GM19025 (cell line): ENCODE data around the gene PTPRCAP.
"Not testable (repeated sequence)": the region's sequence is repeated elsewhere in the genome, so short reads cannot be mapped to it uniquely, and the experiment has no call there.

Experiments
- ATAC-seq: cut with Tn5 transposase; IDR thresholded peaks from one replicate; pipeline ENCODE4 v1.9.1; 2021; ENCODE audit warnings: mild to moderate bottlenecking, low read depth, moderate library complexity; ENCODE audit not compliant: unreplicated experiment

Gene PTPRCAP

GRCh38 chr11:67412495-67413179 lies 24.8 kb downstream of the PTPRCAP start:
- no peak for ATAC-seq

- no peak for ATAC-seq
These were observed 25.7 kb downstream of the PTPRCAP start for GRCh38 chr11:67411785-67412152.

DNA sequence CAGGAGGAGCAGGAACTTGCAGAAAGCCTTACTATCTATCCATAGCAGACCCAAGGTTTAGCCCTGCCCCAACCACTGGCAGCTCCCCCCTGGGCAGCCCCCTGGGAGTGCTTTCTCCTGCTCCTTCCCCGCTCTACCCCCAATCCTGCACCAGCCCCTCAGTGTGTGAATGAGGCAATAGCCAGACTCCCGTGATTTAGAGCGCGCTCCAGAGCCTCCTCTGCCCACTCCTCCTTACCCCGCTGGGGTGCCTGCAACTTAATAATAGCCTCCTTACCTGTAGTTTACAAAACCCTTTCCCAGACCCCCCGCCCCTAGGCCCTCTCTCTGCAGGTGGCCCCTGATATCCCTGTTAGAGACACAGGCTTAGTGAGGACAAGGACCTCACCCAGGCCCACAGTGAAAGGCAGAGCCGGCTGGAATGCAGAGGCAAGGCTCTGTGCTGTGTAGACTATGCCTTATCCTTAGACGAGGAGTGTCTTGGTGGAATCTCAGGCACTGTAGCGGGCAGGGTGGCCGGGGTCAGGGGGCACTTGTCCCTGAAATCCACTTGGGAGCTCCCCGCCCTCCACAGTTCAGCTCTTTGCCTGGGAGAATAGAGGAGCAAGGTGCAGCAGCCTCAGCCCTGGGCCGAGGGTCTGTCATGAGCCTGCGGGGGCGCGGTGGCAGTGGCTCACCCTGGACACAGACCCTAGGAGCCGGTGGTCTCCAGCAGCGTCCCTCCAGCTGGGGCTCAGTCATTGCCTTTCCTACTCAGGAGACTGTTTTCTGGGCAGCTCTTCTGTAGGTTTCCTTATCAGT lies 26.3 kb downstream of the PTPRCAP start:
- no peak for ATAC-seq

- no peak for ATAC-seq
These were observed 27.1 kb downstream of the PTPRCAP start for GRCh38 chr11:67410369-67410831.

DNA sequence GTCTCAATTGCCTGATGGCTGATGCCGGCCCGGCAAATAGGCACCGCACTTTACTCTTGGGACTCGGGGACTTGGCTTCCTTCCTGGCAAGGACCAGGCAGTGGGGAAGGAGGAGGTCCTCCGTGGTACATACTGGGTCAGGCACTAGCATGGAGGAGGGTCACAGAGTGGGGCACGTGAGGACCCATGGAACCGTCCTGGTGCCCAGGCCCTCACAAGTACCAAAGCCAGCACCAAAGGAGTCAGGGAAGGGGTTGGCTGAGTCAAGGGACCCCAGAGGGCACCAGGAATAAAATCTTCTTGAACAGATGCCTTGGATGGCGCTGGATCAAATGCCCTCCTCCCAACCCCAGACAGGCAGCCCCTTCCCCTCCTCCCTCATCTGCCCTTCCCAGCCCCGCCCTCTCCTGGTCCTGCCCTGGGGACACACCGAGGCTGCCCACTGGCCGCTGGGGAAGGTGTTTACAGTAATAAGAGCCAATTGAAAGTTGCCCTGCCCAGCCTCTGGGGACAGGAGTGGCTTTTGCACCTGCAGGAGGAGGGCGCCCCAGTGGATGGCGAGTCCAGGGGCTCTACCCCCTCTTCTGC lies 27.6 kb downstream of the PTPRCAP start:
- ATAC-seq: no peak

DNA sequence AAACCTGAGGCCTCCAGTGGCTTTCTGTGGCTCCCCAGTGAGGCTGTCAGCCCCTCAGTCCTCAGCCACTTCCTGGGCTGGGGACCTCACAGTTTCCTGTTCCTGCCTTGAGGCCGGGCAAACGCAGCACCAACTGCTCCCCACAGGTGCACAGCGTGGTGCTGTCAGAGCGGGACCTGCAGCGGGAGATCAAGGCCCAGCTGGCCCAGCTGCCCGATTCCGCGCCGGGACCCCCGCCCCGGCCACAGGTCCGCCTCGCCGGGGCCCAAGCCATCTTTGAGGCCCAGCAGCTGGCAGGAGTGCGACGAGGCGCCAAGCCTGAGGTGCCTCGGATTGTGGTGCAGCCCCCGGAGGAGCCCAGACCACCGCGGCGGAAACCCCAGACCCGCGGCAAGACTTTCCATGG lies 28.2 kb downstream of the PTPRCAP start:
- no peak for ATAC-seq

DNA sequence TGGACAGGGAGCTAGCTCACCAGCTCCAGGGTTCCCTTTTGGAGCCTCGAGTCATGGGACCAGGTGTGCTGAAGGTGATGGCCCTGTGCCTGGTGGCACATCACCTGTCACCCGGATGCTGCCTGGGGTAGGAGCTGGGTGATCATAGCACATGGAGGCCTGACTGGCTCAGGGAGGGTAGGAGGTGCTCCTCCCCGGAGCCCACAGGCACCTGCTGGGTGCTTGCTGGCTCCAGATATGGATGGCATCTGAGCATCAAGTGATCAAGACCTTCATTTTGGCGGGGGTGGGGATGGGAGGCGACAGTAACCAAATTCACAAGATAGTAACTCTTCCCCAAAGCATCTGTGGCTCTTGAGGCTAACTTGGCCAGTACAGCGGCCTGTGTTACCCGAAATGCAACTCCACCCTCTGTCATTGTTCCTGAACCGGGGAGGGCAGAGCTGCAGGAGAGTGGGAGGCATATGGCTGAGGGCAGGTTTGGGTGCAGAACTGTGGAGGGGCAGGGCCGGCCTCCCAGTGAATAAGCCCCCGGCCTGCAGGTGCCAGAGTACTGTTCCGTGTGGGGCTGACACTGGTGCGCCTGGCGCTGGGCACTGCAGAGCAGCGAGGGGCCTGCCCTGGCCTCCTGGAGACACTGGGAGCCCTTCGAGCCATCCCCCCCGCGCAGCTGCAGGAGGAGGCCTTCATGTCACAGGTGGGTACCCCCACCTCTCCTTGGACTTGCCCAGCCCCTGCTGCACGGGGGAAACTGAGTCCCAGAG lies 28.9 kb downstream of the PTPRCAP start:
- no peak for ATAC-seq

GRCh38 chr11:67407688-67408163 lies 29.8 kb downstream of the PTPRCAP start:
- ATAC-seq: no peak

DNA sequence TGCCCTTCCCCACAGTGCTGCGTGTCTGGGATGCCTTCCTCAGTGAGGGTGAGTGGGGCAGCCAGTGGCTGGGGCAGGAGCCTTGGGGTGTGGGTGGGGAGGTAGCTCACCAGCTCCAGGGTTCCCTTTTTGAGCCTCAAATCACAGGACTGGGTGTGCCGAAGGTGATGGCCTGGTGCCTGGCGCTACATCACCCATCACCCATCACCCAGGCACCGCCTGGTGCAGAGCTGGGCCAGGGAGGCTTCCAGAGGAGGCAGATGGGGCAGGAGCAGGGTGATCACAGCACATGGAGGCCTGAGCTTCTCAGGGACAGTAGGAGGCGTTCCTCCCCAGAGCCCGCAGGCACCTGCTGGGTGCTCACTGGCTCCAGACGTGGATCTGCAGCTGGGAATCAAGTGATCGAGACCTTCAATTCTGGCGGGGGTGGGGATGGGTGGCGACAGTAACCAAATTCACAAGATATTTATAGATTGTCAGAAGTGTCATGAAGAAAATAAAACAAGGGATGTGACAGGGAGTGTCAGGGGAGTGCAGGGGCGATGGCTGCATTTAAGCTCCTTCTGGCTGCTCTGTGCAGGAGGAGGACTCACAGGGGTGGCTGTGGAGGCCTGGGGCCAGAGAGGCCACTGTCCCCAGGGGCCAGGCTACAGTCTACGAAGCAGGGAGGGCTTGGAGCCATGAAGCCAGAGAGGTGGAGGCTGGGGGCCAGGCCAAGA lies 30.4 kb downstream of the PTPRCAP start:
- ATAC-seq: no peak

DNA sequence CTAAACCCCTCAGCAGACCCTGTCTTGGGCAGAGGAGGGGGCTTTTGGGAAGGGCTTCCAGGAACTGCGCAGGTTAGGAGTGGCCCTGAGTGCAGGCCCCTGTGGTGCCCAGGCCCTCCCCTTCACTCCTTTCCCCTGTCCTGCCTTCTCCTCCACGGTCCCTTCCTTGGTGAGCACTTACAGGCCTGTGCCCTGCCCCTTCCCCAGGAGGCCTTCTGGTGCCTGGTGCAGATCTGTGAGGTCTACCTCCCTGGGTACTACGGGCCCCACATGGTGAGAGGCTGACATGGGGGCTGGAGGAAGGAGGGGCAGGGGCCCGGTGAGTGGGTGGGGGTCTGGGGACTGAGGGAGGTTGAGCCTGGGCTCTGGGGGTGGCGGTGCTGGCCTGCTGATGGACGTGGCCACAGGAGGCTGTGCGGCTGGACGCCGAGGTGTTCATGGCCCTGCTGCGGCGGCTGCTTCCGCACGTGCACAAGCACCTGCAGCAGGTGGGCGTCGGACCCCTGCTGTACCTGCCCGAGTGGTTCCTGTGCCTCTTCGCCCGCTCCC lies 31.0 kb downstream of the PTPRCAP start:
- no peak for ATAC-seq

DNA sequence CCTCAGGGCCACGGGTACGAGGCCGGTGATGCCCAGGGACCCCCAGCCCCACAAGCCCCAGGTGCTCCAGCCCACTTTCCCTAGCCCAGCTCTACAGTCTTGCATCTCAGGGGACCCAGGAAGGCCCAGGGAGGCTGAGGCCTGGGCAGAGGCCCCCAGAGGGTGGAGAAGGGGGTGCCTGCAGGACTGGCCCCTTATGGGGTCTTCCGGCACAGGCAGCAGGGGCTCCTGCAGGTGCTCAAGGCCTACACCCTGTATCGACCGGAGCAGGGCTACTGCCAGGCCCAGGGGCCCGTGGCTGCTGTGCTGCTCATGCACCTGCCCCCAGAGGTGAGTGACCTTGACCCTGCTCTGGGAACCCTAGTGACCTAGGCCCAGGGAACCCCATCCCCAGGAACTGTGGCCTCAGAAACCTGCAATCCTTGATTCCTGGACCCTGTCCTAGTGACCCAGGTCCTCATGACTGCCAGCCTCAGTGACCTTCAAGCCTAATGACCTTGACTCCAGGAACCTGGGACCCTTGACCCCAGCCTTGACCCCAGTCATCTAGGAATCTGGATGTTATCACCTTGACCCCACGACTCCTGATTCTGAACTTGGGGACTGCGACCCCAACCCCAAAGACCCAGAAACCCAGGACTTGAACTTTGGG lies 31.7 kb downstream of the PTPRCAP start:
- ATAC-seq: no peak

- ATAC-seq: no peak
These were observed 32.3 kb downstream of the PTPRCAP start for GRCh38 chr11:67405196-67405567.

DNA sequence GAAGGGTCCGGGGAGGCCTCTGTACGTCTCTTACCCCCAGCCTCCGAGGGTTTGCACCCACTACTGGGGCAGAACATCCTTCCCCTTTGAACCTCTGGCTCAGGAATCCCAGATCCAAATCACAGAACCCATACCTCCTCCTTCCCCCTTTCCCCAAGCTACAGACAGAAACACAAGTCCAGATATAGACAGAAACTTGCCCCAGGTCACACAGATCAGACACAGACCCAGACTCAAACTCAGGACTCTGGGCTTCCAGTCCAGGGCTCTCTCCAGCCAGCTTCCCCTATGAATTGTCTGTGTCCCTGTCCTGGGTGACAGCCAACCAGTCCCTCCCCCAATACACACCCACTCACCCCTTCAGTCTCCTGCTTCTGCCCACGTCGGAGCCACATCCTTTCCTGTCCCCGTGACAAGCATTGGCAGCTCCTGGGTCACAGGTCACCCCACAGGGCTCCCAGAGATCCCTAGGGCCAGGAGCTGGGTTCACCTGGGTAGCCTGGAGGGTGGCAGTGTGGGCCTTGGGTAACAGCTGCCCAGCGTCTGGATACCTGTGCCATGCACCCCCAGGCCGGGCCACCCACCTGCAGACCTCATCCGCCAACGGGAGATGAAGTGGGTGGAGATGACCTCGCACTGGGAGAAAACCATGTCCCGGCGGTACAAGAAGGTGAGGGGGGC lies 32.8 kb downstream of the PTPRCAP start:
- no peak for ATAC-seq

GRCh38 chr11:67403085-67403484 lies 34.4 kb downstream of the PTPRCAP start:
- ATAC-seq: not testable (repeated sequence)

DNA sequence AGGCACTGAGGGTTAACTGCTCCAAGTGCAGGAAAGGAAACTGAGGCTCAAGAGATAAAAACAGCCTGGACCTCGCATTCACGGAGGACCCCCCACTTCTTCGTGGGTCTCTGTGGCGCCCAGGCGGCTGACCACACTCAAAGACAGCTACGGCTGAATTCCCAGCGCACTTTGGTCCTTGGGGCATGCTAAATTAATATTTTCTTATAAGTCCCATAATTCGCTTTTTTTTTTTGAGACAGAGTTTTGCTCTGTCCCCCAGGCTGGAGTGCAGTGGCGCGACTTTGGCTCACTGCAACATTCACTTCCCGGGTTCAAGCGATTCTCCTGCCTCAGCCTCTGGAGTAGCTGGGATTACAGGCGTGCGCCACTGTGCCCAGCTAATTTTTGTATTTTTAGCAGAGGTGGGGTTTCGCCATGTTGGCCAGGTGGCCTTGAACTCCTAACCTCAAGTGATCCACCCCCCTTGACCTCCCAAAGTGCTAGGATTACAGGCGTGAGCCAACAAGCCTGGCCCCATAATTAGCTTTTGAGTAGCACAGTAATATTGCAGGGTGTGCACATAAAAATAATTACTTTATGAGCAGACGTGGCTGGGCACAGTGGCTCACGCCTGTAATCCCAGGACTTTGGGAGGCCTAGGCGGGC lies 35.2 kb downstream of the PTPRCAP start:
- ATAC-seq: not testable (repeated sequence)

- ATAC-seq: peak; percentile 68
These were observed 35.8 kb downstream of the PTPRCAP start, which contains the start of gene PPP1CA for GRCh38 chr11:67401495-67402191. PPP1CA (minus strand) TSS chr11:67401858; CDS start chr11:67401782, 76 bp downstream.

- ATAC-seq: peak; percentile 20
These were observed 36.5 kb downstream of the PTPRCAP start for GRCh38 chr11:67400942-67401494.
